H1 (cell line): ENCODE results near the gene CNPY3. TPM values are rescaled to one million over a fixed set of nuclear protein-coding genes. Genes with fewer than 3 reads are reported as not detected.

Experiments
- CTCF ChIA-PET: fragments of 300-600 bp; sonication (Branson Sonifier 250); formaldehyde crosslinking; loops from one replicate; lab custom pipeline; 2021; ENCODE audit not compliant: partially characterized antibody; lab: Charles Lee
- POLR2A ChIA-PET: fragments of 300-600 bp; sonication (Branson Sonifier 250); formaldehyde crosslinking; loops from one replicate; lab custom pipeline; 2021; ENCODE audit warnings: inconsistent platforms; ENCODE audit not compliant: partially characterized antibody; lab: Charles Lee
- DNase-seq, 2 experiments: peaks; one replicate each; pipeline versions ENCODE4 v3.0.0 to v3.0.0-alpha.2; 2010 to 2022; ENCODE audit warnings: low spot score in 2 of 2, low read depth in 1 of 2, mixed read lengths in 1 of 2
- FAIRE-seq: peaks from 2 replicates; lab custom pipeline; 2011; peaks lifted over from hg19 to GRCh38; lab: Jason Lieb, UNC
- H2AFZ ChIP-seq: 2 replicates; pipeline ENCODE4 v1.8.1; 2012; ENCODE audit warnings: low read length, inconsistent platforms
- H2AK5ac ChIP-seq: 2 replicates; pipeline ENCODE4 v1.6.1; 2013; ENCODE audit warnings: low read depth, low read length
- H2BK120ac ChIP-seq: replicated peaks from 2 replicates; pipeline ENCODE3; 2013; ENCODE audit warnings: low read depth, low read length, inconsistent platforms
- H2BK12ac ChIP-seq: 2 replicates; pipeline ENCODE4 v1.6.1; 2013; ENCODE audit warnings: low read depth, low read length
- H2BK15ac ChIP-seq: 2 replicates; pipeline ENCODE4 v1.6.1; 2013; ENCODE audit warnings: low read length
- H2BK20ac ChIP-seq: 2 replicates; pipeline ENCODE4 v1.6.1; 2013; ENCODE audit warnings: low read length
- H2BK5ac ChIP-seq: 2 replicates; pipeline ENCODE4 v1.6.1; 2013; ENCODE audit warnings: low read depth, low read length
- H3K14ac ChIP-seq: 2 replicates; pipeline ENCODE4 v1.6.1; 2013; ENCODE audit warnings: inconsistent platforms; ENCODE audit not compliant: insufficient read length
- H3K18ac ChIP-seq: 2 replicates; pipeline ENCODE4 v1.6.1; 2013; ENCODE audit warnings: low read length; ENCODE audit errors: extremely low read depth
- H3K23ac ChIP-seq: 2 replicates; pipeline ENCODE4 v1.6.1; 2013; ENCODE audit warnings: inconsistent platforms; ENCODE audit not compliant: insufficient read length
- H3K23me2 ChIP-seq: 2 replicates; pipeline ENCODE4 v1.6.1; 2013; ENCODE audit warnings: low read depth, low read length
- H3K27ac ChIP-seq: 2 replicates; pipeline ENCODE4 v1.6.1; 2011; ENCODE audit warnings: low read depth, low read length, inconsistent platforms
- H3K27me3 ChIP-seq, 4 experiments: replicated peaks in 1 of 4; 1 replicate in 1 of 4; 2 replicates in 3 of 4; pipeline versions ENCODE4 v1.6.1 to v1.8.1; 2011 to 2013; ENCODE audit warnings: low read length in 3 of 4, mild to moderate bottlenecking in 3 of 4, inconsistent platforms in 2 of 4, mixed read lengths in 2 of 4, moderate library complexity in 1 of 4; ENCODE audit not compliant: control insufficient read depth in 3 of 4, insufficient read depth in 3 of 4; ENCODE audit errors: extremely low read depth in 1 of 4
- H3K36me3 ChIP-seq, 4 experiments: 2 replicates each; pipeline versions ENCODE4 v1.6.1 to v1.8.1; 2011 to 2013; ENCODE audit warnings: mild to moderate bottlenecking in 4 of 4, low read length in 3 of 4, moderate library complexity in 2 of 4, control low read depth in 1 of 4, inconsistent platforms in 1 of 4; ENCODE audit not compliant: insufficient read depth in 4 of 4, control insufficient read depth in 2 of 4
- H3K4ac ChIP-seq: replicated peaks from 2 replicates; pipeline ENCODE3; 2013; ENCODE audit warnings: low read length, low read depth, mixed read lengths, inconsistent platforms; ENCODE audit not compliant: insufficient read length
- H3K4me1 ChIP-seq, 4 experiments: replicated peaks in 1 of 4; 1 replicate in 1 of 4; 2 replicates in 3 of 4; pipeline versions ENCODE4 v1.6.1 to v1.8.1; 2011 to 2013; ENCODE audit warnings: low read length in 3 of 4, inconsistent platforms in 2 of 4, mixed read lengths in 1 of 4; ENCODE audit not compliant: insufficient read depth in 4 of 4, control insufficient read depth in 3 of 4
- H3K4me2 ChIP-seq, 2 experiments: 2 replicates each; pipeline versions ENCODE4 v1.6.1 to v1.8.1; 2011 to 2013; ENCODE audit warnings: low read depth in 2 of 2, low read length in 2 of 2, control low read depth in 1 of 2, inconsistent platforms in 1 of 2, mild to moderate bottlenecking in 1 of 2; ENCODE audit not compliant: insufficient read depth in 1 of 2
- H3K4me3 ChIP-seq, 4 experiments: fragments of 200-600, 300-600 bp in 1 of 4; sonication (generic), shearing (Covaris generic), sonication (Bioruptor Twin) in 1 of 4; 2 replicates each; pipeline versions ENCODE4 v1.5.1 to v1.8.1; 2011 to 2016; ENCODE audit warnings: low read length in 4 of 4, low read depth in 3 of 4, control low read depth in 2 of 4, inconsistent platforms in 2 of 4, mild to moderate bottlenecking in 2 of 4, mixed read lengths in 1 of 4, moderate library complexity in 1 of 4; ENCODE audit not compliant: insufficient read depth in 2 of 4; ENCODE audit errors: extremely low read depth in 1 of 4
- H3K56ac ChIP-seq: replicated peaks from 2 replicates; pipeline ENCODE3; 2013; ENCODE audit warnings: low read depth, mild to moderate bottlenecking, mixed read lengths, low read length, inconsistent platforms; ENCODE audit not compliant: insufficient read length
- H3K79me1 ChIP-seq: 2 replicates; pipeline ENCODE4 v1.6.1; 2013; ENCODE audit warnings: low read depth, low read length, control low read depth
- H3K79me2 ChIP-seq, 2 experiments: 2 replicates each; pipeline versions ENCODE4 v1.6.1 to v1.8.1; 2012 to 2013; ENCODE audit warnings: low read length in 2 of 2, mild to moderate bottlenecking in 2 of 2, inconsistent platforms in 1 of 2; ENCODE audit not compliant: insufficient read depth in 2 of 2, control insufficient read depth in 1 of 2
- H3K9ac ChIP-seq, 4 experiments: replicated peaks in 1 of 4; 1 replicate in 1 of 4; 2 replicates in 3 of 4; pipeline versions ENCODE4 v1.6.1 to v1.8.1; 2011 to 2013; ENCODE audit warnings: low read depth in 3 of 4, low read length in 3 of 4, control low read depth in 2 of 4, mild to moderate bottlenecking in 2 of 4, moderate library complexity in 2 of 4, inconsistent platforms in 1 of 4; ENCODE audit errors: extremely low read depth in 1 of 4
- H3K9me3 ChIP-seq, 2 experiments: 2 replicates each; pipeline versions ENCODE4 v1.6.1 to v1.8.1; 2012 to 2013; ENCODE audit warnings: mild to moderate bottlenecking in 2 of 2, moderate library complexity in 2 of 2, control low read depth in 1 of 2, inconsistent platforms in 1 of 2, low read depth in 1 of 2, low read length in 1 of 2, mixed read lengths in 1 of 2; ENCODE audit not compliant: insufficient read depth in 2 of 2
- H4K20me1 ChIP-seq, 2 experiments: replicated peaks in 1 of 2; 2 replicates each; pipeline versions ENCODE3 to v1.8.1; 2011 to 2013; ENCODE audit warnings: inconsistent platforms in 2 of 2, low read length in 2 of 2, mild to moderate bottlenecking in 1 of 2; ENCODE audit not compliant: insufficient read depth in 2 of 2, control insufficient read depth in 1 of 2
- H4K5ac ChIP-seq: 2 replicates; pipeline ENCODE4 v1.6.1; 2013; ENCODE audit warnings: low read length, low read depth, mixed read lengths, inconsistent platforms; ENCODE audit not compliant: insufficient read length
- H4K8ac ChIP-seq: 2 replicates; pipeline ENCODE4 v1.8.0; 2013; ENCODE audit warnings: mild to moderate bottlenecking, moderate library complexity, low read length, inconsistent platforms; ENCODE audit not compliant: insufficient read depth; ENCODE audit errors: extremely low read depth
- H4K91ac ChIP-seq: replicated peaks from 2 replicates; pipeline ENCODE3; 2013; ENCODE audit warnings: low read length, mixed read lengths, inconsistent platforms; ENCODE audit not compliant: insufficient read length
- ASH2L ChIP-seq: fragments of 200-600, 300-600 bp; sonication (generic); IDR thresholded peaks from one replicate; pipeline ENCODE4 v1.7.1; 2017; ENCODE audit warnings: low read length
- BCL11A ChIP-seq, 2 experiments: IDR thresholded peaks; one replicate each; pipeline ENCODE4 v1.6.1; 2011; ENCODE audit warnings: low read depth in 2 of 2, low read length in 2 of 2, mild to moderate bottlenecking in 2 of 2
- E2F6 ChIP-seq: IDR thresholded peaks from 2 replicates; pipeline ENCODE4 v1.6.1; 2012; ENCODE audit warnings: inconsistent platforms
- EGR1 ChIP-seq: IDR thresholded peaks from 2 replicates; pipeline ENCODE4 v1.6.1; 2011; ENCODE audit warnings: low read depth, low read length, borderline replicate concordance
- RNF2 ChIP-seq: fragments of 200-900, 300-1000 bp; sonication (generic); IDR thresholded peaks from 2 replicates; pipeline ENCODE4 v1.7.1; 2016; ENCODE audit warnings: borderline replicate concordance, low read depth, mild to moderate bottlenecking, antibody characterized with exemption, low read length; ENCODE audit not compliant: poor library complexity, severe bottlenecking; ENCODE audit errors: missing control alignments
- WGBS, 2 experiments: shearing (Covaris generic) in 1 of 2; methylation state at CpG; one replicate each; pipeline versions ENCODE4 v1.1.6 to v1.1.7; 2013 to 2015; ENCODE audit warnings: low lambda C conversion rate in 2 of 2, mixed read lengths in 2 of 2, inconsistent platforms in 1 of 2, low coverage in 1 of 2, missing lambda C conversion rate in 1 of 2; ENCODE audit not compliant: insufficient replicate concordance in 2 of 2, insufficient coverage in 1 of 2, insufficient read length in 1 of 2; ENCODE audit errors: extremely low coverage in 1 of 2, missing lambda C conversion rate in 1 of 2; 5-methylcytosine and 5-hydroxymethylcytosine counted together
- polyA plus RNA-seq, 7 experiments: library from polyadenylated mRNA; depleted of rRNA in 3 of 7; stranded (reverse) in 5 of 7; unstranded in 2 of 7; fragments of >200 nt in 5 of 7; fragments of 200-250 nt in 2 of 7; gene quantifications; 1 replicate in 5 of 7; 2 replicates in 1 of 7; 4 replicates in 1 of 7; pipeline versions ENCODE4 v1.2.1 to v1.2.3, GENCODE V29; 2011 to 2013; ENCODE audit warnings: missing spikeins in 2 of 7, mixed read lengths in 2 of 7
- total RNA-seq: library from RNA; stranded (reverse); fragmentation: NEBNext Ultra II Directional; extraction: Animal tissue kit (Norgen Biotek cat#: 25700); gene quantifications from 2 replicates; pipeline ENCODE4 v1.2.1, GENCODE V29; 2021

The CNPY3 gene
- total and polyA plus RNA-seq, 2 of the 8 experiments (the other 6 are each of a cell fraction or from before 2014, with no cell fraction given) = 49.6 to 64.5 TPM

- Histone ChIP-seq H3K79me1 (no peaks in the 10 kb centered on the region; the same call in 1 of the 2 replicates), H3K36me3 (peaks cover 0 to 2% (median 0%) of the 10 kb centered on the region in 4 experiments; a peak in 1 of 8 replicates), H3K79me2 (no peaks in the 10 kb centered on the region), H4K20me1 (peaks cover 0 to 2% of the 10 kb centered on the region in 2 experiments), H3K27me3 (peaks cover 0 to 13% (median 10%) of the 10 kb centered on the region in 4 experiments; a peak in 5 of 7 replicates), H3K9ac (no peak overlapping the region), H3K23me2 (peaks cover 10% of the 10 kb centered on the region), H2BK120ac (no peak overlapping the region), H2AK5ac (no peak overlapping the region), H2BK15ac (no peak overlapping the region), H3K4me3 (no peak overlapping the region), H2BK20ac (no peak overlapping the region), H3K4me1 (peaks cover 0 to 10% (median 6%) of the 10 kb centered on the region in 4 experiments; a peak in 5 of 7 replicates), H3K56ac (no peak overlapping the region), H3K27ac (no peak overlapping the region; the same call in 1 of the 2 replicates), H4K91ac (no peak overlapping the region), H2BK5ac (peak overlapping the region; percentile 18; the same call in 1 of the 2 replicates), H4K8ac (no peak overlapping the region; the same call in 1 of the 2 replicates), H3K14ac (no peak overlapping the region), H4K5ac (no peak overlapping the region), H3K23ac (no peak overlapping the region), H3K9me3 (no peaks in the 10 kb centered on the region), H2BK12ac (peak overlapping the region; percentile 68; the same call in 1 of the 2 replicates), H3K4ac (peak overlapping the region; percentile 47), H3K18ac (peak overlapping the region; percentile 71; the same call in 1 of the 2 replicates), H2AFZ (no peak overlapping the region), H3K4me2 (no peak overlapping the region)
- FAIRE-seq = no peak
- POLR2A ChIA-PET = interaction anchor here (0.9 to 5.3 kb wide), 11 partner anchors 11 to 91 kb away, joined by 3 to 27 read pairs (median 4); partner anchors contain the start of genes CUL7, PEX6 and RRP36
- DNase-seq = no peak
- CTCF ChIA-PET = interaction anchor here (0.6 to 4.3 kb wide), 20 partner anchors 8 to 184 kb away, joined by 3 to 33 read pairs (median 5); partner anchors contain the start of genes CNPY3, PEX6 and PPP2R5D
- WGBS, 2 experiments = 84% methylated on average over 12 of the region's 12 CpGs; no CpG with 5 or more reads in 1 of the 2 experiments
- TF ChIP-seq BCL11A (IDR thresholded peaks at IDR 0.05; ENCODE audit: low read depth in 2 of 2, low read length in 2 of 2) = no peak
- no peak for TF ChIP-seq E2F6
- no peak for TF ChIP-seq RNF2
- no peak for TF ChIP-seq ASH2L
- no peak for TF ChIP-seq EGR1
Observed at GRCh38 chr6:42963179-42963854, 34.0 kb downstream of the CNPY3 start.
